ENCODE measurements around the gene SDK1.

DNA sequence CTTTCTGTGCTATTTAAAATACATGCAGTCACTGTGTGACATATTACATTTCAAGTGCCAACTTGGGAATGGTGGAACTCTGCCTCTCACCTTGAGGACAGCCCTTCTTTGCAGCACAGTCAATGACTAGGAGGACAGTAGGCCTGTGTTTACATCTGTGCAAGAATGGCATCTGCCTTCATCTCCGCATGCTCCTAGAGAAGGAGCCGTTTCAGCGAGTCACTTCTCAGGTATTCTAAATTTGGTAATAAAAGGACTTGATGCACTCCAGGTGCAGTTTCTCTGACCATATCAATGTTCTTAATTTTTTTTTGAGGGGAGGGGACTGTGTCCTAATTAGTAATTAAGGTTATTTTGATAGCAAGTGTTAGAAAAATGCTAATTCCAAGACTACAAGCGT lies 128.9 kb downstream of the SDK1 start:
- TF ChIP-seq, protein P1, sequence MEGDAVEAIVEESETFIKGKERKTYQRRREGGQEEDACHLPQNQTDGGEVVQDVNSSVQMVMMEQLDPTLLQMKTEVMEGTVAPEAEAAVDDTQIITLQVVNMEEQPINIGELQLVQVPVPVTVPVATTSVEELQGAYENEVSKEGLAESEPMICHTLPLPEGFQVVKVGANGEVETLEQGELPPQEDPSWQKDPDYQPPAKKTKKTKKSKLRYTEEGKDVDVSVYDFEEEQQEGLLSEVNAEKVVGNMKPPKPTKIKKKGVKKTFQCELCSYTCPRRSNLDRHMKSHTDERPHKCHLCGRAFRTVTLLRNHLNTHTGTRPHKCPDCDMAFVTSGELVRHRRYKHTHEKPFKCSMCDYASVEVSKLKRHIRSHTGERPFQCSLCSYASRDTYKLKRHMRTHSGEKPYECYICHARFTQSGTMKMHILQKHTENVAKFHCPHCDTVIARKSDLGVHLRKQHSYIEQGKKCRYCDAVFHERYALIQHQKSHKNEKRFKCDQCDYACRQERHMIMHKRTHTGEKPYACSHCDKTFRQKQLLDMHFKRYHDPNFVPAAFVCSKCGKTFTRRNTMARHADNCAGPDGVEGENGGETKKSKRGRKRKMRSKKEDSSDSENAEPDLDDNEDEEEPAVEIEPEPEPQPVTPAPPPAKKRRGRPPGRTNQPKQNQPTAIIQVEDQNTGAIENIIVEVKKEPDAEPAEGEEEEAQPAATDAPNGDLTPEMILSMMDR (IDR thresholded peaks at IDR 0.05): no peak
- no peak for TF ChIP-seq POLR2A (IDR thresholded peaks at IDR 0.05)
